B cell (primary cell): ENCODE measurements around the gene PKD2L2. TPM values are rescaled to one million over a fixed set of nuclear protein-coding genes. Genes with fewer than 3 reads are reported as not detected.

Experiments used
- ATAC-seq: fragments of 200-7000 bp; cut with Tn5 transposase; one replicate; pipeline ENCODE4 v1.10.0; 2021; ENCODE audit warnings: low read depth, mild to moderate bottlenecking, moderate number of reproducible peaks, moderate library complexity
- CTCF ChIA-PET: fragments of 350-600 bp; sonication (Branson Sonifier 250); formaldehyde crosslinking; loops from one replicate; lab custom pipeline; 2021; ENCODE audit warnings: antibody characterized with exemption, inconsistent platforms; lab: Charles Lee
- POLR2A ChIA-PET: fragments of 350-600 bp; sonication (Branson Sonifier 250); formaldehyde crosslinking; loops from one replicate; lab custom pipeline; 2021; ENCODE audit warnings: antibody characterized with exemption; lab: Charles Lee
- DNase-seq: peaks from one replicate; pipeline ENCODE4 v3.0.0; 2013
- H2AFZ ChIP-seq: 2 replicates; pipeline ENCODE4 v1.6.1; 2012; ENCODE audit warnings: mild to moderate bottlenecking, low read depth, low read length; ENCODE audit not compliant: insufficient read depth, poor library complexity, severe bottlenecking
- H3K27ac ChIP-seq, 2 donors: 1 replicate in 1 of 2; 2 replicates in 1 of 2; pipeline ENCODE4 v1.5.1; 2012 to 2013; ENCODE audit warnings: low read length in 2 of 2, mild to moderate bottlenecking in 2 of 2, moderate library complexity in 1 of 2
- H3K27me3 ChIP-seq, 4 experiments: fragments of 200-600 bp in 1 of 4; sonication (generic) in 1 of 4; replicated peaks in 1 of 4; 1 replicate in 2 of 4; 2 replicates in 2 of 4; pipeline versions ENCODE4 v1.6.1 to v1.7.0; 2013 to 2016; ENCODE audit warnings: low read length in 3 of 4, mild to moderate bottlenecking in 2 of 4, mixed read lengths in 1 of 4, moderate library complexity in 1 of 4; ENCODE audit not compliant: insufficient read depth in 4 of 4, control insufficient read depth in 3 of 4; ENCODE audit errors: control extremely low read depth in 1 of 4
- H3K36me3 ChIP-seq, 2 experiments: replicated peaks in 1 of 2; 1 replicate in 1 of 2; 2 replicates in 1 of 2; pipeline versions ENCODE4 v1.6.1 to v1.7.1; 2013; ENCODE audit warnings: low read length in 1 of 2; ENCODE audit not compliant: insufficient read depth in 2 of 2, control insufficient read depth in 1 of 2; ENCODE audit errors: control extremely low read depth in 1 of 2, extremely low read depth in 1 of 2
- H3K4me1 ChIP-seq, 2 donors: fragments of 200-600 bp in 1 of 2; sonication (generic) in 1 of 2; 1 replicate in 1 of 2; 2 replicates in 1 of 2; pipeline versions ENCODE4 v1.5.1 to v1.6.1; 2013 to 2017; ENCODE audit warnings: low read length in 2 of 2; ENCODE audit not compliant: control insufficient read depth in 2 of 2, insufficient read depth in 2 of 2
- H3K4me2 ChIP-seq: replicated peaks from 2 replicates; pipeline ENCODE3; 2012; ENCODE audit warnings: mild to moderate bottlenecking, low read depth, low read length; ENCODE audit not compliant: poor library complexity, severe bottlenecking
- H3K4me3 ChIP-seq, 5 experiments: fragments of 200-600 bp in 1 of 5; sonication (generic) in 1 of 5; 1 replicate in 3 of 5; 2 replicates in 2 of 5; pipeline versions ENCODE4 v1.5.1 to v1.7.0; 2011 to 2016; ENCODE audit warnings: low read length in 4 of 5, mild to moderate bottlenecking in 4 of 5, low read depth in 2 of 5, control low read depth in 1 of 5, moderate library complexity in 1 of 5; ENCODE audit not compliant: insufficient read depth in 1 of 5; ENCODE audit errors: control extremely low read depth in 1 of 5, extremely low read depth in 1 of 5
- H3K79me2 ChIP-seq: fragments of 200-600 bp; sonication (generic); one replicate; pipeline ENCODE4 v1.6.0; 2016; ENCODE audit warnings: low read length; ENCODE audit not compliant: control insufficient read depth, insufficient read depth
- H3K9ac ChIP-seq: fragments of 200-600 bp; sonication (generic); 2 replicates; pipeline ENCODE4 v1.6.1; 2017; ENCODE audit warnings: mild to moderate bottlenecking, low read length, moderate library complexity
- H3K9me3 ChIP-seq, 3 donors: one replicate each; pipeline versions ENCODE4 v1.6.1 to v1.7.1; 2013; ENCODE audit warnings: low read length in 2 of 3; ENCODE audit not compliant: control insufficient read depth in 2 of 3, insufficient read depth in 1 of 3; ENCODE audit errors: control extremely low read depth in 1 of 3
- H4K20me1 ChIP-seq: 2 replicates; pipeline ENCODE4 v1.6.0; 2012; ENCODE audit warnings: mild to moderate bottlenecking, low read length; ENCODE audit not compliant: insufficient read depth, control insufficient read depth, poor library complexity, severe bottlenecking
- H3K27ac Mint-ChIP-seq: one replicate; pipeline ENCODE4 v1.8.0; 2021; ENCODE audit warnings: mixed read lengths
- H3K27me3 Mint-ChIP-seq: one replicate; pipeline ENCODE4 v1.8.0; 2021; ENCODE audit warnings: mixed read lengths
- H3K4me1 Mint-ChIP-seq: one replicate; pipeline ENCODE4 v1.8.0; 2021; ENCODE audit warnings: mixed read lengths
- H3K4me3 Mint-ChIP-seq: one replicate; pipeline ENCODE4 v1.8.0; 2021; ENCODE audit warnings: mixed read lengths
- H3K9me3 Mint-ChIP-seq: one replicate; pipeline ENCODE4 v1.8.0; 2022; ENCODE audit warnings: mixed read lengths; ENCODE audit not compliant: insufficient read depth
- CTCF ChIP-seq: fragments of 200-600 bp; IDR thresholded peaks from one replicate; pipeline ENCODE4 v1.8.0; 2022; ENCODE audit warnings: antibody characterized with exemption, mild to moderate bottlenecking
- EZH2 ChIP-seq: IDR thresholded peaks from 2 replicates; pipeline ENCODE4 v1.6.1; 2012; ENCODE audit warnings: borderline replicate concordance, low read depth, mild to moderate bottlenecking, moderate library complexity, low read length; ENCODE audit not compliant: insufficient read depth, poor library complexity, severe bottlenecking
- WGBS: methylation state at CpG from one replicate; pipeline ENCODE4 v1.1.5; 2013; ENCODE audit warnings: missing lambda C conversion rate; ENCODE audit not compliant: insufficient coverage; 5-methylcytosine and 5-hydroxymethylcytosine counted together
- intact Hi-C: fragments of 100-400 bp; cut with micrococcal nuclease; formaldehyde crosslinking; loops from one replicate; pipeline ENCODE4 v1.10.0; 2022
- polyA plus RNA-seq: library from polyadenylated mRNA; depleted of rRNA; stranded (reverse); fragments of >200 nt; gene quantifications from 2 replicates; pipeline ENCODE4 v1.2.3, GENCODE V29; 2012
- total RNA-seq, 2 donors: library from RNA; stranded (reverse); fragments of 120-200 nt in 1 of 2; gene quantifications; 1 replicate in 1 of 2; 2 replicates in 1 of 2; pipeline versions ENCODE4 v1.2.3 to v1.2.4, GENCODE V29; 2013 to 2022

The PKD2L2 gene
- total and polyA plus RNA-seq, 2 donors (not counting 1 experiment from before 2014, with no cell fraction given), result 0.12 to 0.37 TPM

DNA sequence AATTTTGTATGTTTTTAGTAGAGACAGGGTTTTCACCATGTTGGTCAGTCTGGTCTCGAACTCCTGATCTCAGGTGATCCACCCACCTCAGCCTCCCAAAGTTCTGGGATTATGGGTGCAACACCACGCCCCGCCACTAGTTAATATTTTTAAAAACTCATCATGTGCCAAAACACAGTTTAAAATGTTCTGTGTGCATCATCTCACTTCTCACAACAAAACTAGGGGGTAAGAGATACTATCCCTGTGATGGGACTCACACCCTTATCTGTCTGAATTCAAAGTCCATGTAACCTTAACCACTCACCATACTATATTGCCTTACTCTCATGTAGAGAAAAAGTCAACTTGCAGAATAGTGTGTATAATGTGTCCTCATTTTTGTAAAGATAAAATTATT is 2.6 kb downstream of the PKD2L2 start:
- peaks cover 28 to 32% of the 10 kb centered on the region in 2 donors for H3K4me1 ChIP-seq
- no peak overlapping the region for H3K9ac ChIP-seq
- H3K4me2 ChIP-seq, result no peak overlapping the region
- TF ChIP-seq CTCF (peak; percentile 44), EZH2 (no peak)
- H3K36me3 ChIP-seq, result no peaks in the 10 kb centered on the region
- peaks cover 12% of the 10 kb centered on the region for H3K79me2 ChIP-seq
- intact Hi-C loops, result no loop called here
- CTCF ChIA-PET, result no interaction called here
- no peak for ATAC-seq
- peaks cover 0 to 3% (median 0%) of the 10 kb centered on the region in 3 donors for H3K9me3 ChIP-seq
- no CpG with 5 or more reads among the region's 3 CpGs for WGBS
- Mint-ChIP-seq H3K27me3 (no peaks in the 10 kb centered on the region), H3K4me1 (peaks cover 47% of the 10 kb centered on the region), H3K9me3 (no peaks in the 10 kb centered on the region), H3K27ac (no peak overlapping the region), H3K4me3 (no peak overlapping the region)
- no peak overlapping the region for H3K4me3 ChIP-seq
- H4K20me1 ChIP-seq, result no peaks in the 10 kb centered on the region
- POLR2A ChIA-PET, result no interaction called here
- H2AFZ ChIP-seq, result no peak overlapping the region
- no peaks in the 10 kb centered on the region for H3K27me3 ChIP-seq
- no peak for DNase-seq
- no peak overlapping the region for H3K27ac ChIP-seq

GRCh38 chr5:137894586-137894985 is 5.3 kb downstream of the PKD2L2 start:
- H3K27ac ChIP-seq, result peak overlapping the region in 1 of 2 donors; percentile 15
- no peak overlapping the region for H3K4me3 Mint-ChIP-seq
- no peaks in the 10 kb centered on the region for H3K27me3 Mint-ChIP-seq
- TF ChIP-seq EZH2, result no peak
- TF ChIP-seq CTCF, result no peak
- no peak overlapping the region for H3K4me2 ChIP-seq
- no peak overlapping the region for H3K27ac Mint-ChIP-seq
- no peak overlapping the region for H3K9ac ChIP-seq
- ATAC-seq (no peak), DNase-seq (no peak)
- H3K4me3 ChIP-seq, result no peak overlapping the region
- intact Hi-C loops, result no loop called here
- no peaks in the 10 kb centered on the region for H3K9me3 Mint-ChIP-seq
- peaks cover 34 to 42% of the 10 kb centered on the region in 2 donors for H3K4me1 ChIP-seq
- peaks cover 47% of the 10 kb centered on the region for H3K4me1 Mint-ChIP-seq
- no peaks in the 10 kb centered on the region for H3K36me3 ChIP-seq
- H3K79me2 ChIP-seq, result peaks cover 1% of the 10 kb centered on the region
- CTCF ChIA-PET, result no interaction called here
- no peaks in the 10 kb centered on the region for H3K27me3 ChIP-seq
- no peaks in the 10 kb centered on the region for H4K20me1 ChIP-seq
- POLR2A ChIA-PET, result no interaction called here
- H2AFZ ChIP-seq, result peak overlapping the region; percentile 29
- H3K9me3 ChIP-seq, result peaks cover 0 to under 1% (median 0%) of the 10 kb centered on the region in 3 donors
